Placental pericyte (primary cell): ENCODE results near the gene MARCHF9. TPM values are rescaled to one million over a fixed set of nuclear protein-coding genes. Genes with fewer than 3 reads are reported as not detected.

Experiments
- small RNA-seq: library from RNA; depleted of rRNA; stranded (forward); fragments of <200 nt; gene quantifications from one replicate; pipeline ENCODE3, GENCODE V24; 2012; ENCODE audit warnings: low replicate concordance
- total RNA-seq: library from RNA; depleted of rRNA; stranded (reverse); fragments of >200 nt; gene quantifications from 2 replicates; pipeline ENCODE4 v1.2.3, GENCODE V29; 2012

The MARCHF9 gene, protein sequence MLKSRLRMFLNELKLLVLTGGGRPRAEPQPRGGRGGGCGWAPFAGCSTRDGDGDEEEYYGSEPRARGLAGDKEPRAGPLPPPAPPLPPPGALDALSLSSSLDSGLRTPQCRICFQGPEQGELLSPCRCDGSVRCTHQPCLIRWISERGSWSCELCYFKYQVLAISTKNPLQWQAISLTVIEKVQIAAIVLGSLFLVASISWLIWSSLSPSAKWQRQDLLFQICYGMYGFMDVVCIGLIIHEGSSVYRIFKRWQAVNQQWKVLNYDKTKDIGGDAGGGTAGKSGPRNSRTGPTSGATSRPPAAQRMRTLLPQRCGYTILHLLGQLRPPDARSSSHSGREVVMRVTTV
- total RNA-seq, result 1.6 and 5.3 TPM in 2 replicates

DNA sequence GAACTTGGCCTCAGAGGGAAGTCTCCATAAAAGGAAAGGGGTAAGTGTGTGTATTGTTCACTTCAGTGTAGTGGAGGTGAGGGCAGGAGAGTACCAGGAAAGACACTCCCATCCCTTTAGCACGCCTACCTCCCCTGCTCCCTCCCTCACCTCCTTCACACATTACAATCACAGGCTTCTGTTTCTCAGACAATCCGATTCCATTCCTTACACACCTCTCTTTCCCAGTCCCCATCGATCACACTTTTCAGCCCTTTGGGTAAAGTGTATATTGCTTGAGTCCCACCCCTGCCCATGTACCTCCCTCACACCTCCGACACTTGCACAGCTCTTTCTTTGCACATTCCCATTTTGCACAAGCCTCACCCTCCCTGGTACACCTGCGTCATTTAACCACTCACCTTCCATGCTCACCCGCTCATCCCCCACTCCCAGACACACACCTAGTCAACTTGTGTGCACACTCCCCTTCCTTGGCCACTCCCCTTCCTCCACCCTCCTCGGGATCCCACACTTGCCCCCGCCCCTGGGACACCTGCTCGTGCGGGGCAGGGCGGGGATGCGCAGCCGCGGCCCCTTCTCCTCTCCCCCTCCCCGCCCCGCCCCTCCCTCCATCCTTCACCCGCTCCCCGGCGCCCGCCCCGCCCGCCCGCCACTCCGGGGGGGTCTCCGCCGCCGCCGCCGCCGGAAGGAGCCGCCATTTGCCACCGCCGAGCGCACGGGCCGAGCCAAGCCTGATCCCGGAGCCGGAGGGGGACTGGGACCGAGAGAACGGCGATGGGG, at the start of gene MARCHF9:
Gene MARCHF9 (plus strand): TSS at position 693 of the 783 bp plus-strand sequence. CDS start 426 bp downstream, outside the sequence.

DNA sequence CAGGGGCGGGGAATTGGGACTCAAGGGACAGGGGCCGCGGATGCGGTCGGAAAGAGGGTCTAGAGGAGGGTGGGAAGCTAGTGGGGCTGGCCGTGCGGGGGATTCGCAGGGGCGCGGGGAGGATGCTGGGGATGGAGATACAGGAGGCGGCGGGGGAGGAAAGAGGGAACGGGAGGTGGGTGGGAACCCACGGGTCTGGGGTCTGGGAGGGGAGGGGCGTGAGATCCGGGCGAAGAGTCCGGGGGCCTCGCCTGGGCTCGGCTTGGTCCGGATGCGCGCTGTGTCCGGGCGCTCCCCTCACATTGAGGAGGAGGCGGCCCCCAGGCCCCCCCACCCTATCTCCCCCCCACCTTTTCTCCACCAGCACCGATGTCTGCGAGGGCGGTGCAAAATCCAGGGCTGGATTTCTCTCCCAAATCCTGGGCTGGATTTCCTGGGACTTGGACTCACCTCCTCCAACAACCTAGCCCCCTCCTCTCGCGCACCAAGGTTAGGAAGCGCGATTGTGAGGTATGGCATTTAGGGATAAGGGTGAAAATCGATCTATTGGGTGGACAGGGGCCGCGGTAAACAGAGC, 16.2 kb upstream of the MARCHF9 start, which contains the start of gene AGAP2:
Gene AGAP2 (minus strand): TSS at position 82 of the 577 bp plus-strand sequence. CDS start 496 bp downstream, outside the sequence.

DNA sequence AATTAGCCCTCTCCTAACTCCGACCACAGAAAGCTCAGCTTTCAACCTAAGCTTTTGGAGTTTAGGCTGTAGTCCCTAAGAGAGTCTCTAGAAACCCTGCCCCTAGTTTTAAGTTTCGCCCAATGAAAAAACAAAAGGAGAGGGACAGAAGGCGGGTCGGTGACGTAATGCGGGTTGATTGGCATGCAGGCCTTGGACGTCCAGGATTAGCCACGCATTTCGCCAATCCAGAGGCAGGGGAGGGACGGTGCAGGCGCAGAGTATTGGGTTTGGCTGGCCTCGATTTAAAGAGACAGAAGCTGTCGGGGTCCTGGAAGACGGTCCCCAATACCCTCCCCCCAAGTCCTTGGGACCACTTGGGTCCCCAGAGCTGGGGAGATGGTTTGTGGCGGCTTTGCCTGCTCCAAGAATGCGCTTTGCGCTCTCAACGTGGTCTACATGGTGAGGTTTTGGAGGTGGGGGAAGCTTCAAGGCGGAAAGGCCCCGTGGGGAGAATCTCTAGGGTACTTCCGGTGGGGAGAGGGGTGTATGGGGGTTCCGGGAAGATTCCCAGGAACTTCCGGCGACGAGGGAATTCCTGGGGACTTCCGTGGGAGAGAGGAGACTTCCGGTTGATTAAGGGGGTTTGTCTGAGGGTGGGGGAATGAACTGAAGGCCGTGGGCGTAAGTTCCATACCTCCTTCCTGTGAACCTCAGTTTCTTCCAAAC, 10.0 kb upstream of the MARCHF9 start, which contains the start of gene TSPAN31:
Gene TSPAN31 (plus strand): TSS at position 263 of the 708 bp plus-strand sequence. CDS start 116 bp downstream, at position 379.

DNA sequence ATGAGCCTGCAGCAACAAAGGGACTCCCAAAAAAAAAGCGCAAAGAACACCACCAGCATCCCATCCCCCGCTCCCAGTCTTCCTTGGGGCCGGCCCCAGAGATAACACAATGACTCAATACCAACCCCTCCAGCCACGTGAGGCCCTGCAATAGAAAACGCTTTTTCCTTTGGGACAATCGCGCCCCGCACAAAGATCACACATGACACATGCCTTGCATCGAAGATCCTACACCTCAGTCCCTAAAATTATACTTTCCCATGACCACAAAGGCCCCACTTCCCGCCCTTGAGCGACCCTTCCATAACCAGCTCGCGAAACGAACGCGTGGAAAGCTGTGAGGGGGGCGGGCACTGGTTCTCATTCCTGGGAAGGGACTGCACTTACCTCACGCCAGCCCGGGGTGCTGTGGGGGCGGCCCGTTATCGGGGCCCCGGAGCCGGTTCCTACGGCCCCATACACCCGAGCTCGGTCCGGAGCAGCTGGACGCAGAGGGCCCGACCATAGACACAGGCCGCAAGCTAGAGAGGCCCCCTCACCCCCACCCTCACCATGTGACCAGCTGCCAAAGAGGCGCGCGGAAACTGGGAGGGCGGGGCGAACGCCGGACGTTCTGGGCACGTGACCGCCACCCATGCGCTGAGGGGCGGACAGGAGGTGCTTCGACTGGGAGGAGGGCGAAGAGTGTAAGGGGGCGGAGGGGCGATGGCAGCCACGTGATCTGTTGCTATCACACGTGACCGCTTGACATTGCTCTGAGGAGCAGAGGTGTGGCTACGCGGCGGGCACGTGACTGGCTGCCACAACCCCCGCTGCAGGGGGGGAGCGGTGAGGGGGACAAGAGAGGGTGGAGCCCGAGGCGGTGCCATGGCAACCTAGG, 2.9 kb upstream of the MARCHF9 start, which contains the start of gene CDK4:
Gene CDK4 (minus strand): TSS at position 523 of the 880 bp plus-strand sequence. CDS start 593 bp downstream, outside the sequence.

DNA sequence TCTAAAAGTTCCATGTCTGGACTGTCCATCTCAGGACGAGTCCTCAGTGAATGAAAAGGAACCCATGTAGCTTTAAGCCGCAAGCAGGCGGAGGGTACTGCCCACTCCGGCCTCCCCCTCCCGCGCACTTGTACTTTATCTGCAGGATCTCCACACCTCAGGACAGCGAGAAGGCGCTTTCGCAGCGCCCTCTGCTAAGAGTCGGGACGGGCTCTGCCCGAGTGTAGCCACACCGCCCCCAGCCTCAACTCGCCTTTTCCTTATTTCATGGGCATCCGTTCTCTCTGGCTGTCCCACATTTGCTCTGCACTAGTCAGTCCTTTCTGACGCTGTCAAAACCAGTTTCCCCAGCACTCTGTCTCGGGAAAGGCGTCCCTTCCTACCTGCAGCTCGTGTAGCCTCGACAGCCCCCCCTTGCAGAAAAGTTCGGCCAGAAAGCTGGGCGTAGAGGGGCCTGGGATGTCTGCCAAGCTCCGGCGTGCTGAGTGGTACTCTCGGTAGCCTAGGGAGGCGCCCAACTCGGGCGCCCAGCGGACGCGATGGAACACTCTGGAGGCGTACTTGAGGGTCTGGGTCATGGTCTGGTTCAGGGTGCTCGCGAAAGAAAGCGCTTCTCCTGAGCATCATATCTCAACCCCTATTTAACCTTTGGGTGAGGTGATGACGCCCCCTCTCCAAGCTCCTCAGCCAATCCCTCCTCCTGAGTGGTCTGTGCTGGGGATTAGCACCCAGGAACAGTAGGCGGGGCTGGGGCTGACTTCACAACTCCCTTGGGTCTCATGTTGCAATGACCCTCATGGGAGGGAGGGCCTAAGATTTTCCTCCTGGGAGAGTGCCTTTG, 11.8 kb downstream of the MARCHF9 start, which contains the start of gene CYP27B1:
Gene CYP27B1 (minus strand): TSS at position 615 of the 841 bp plus-strand sequence. CDS start 37 bp downstream, at position 578.

DNA sequence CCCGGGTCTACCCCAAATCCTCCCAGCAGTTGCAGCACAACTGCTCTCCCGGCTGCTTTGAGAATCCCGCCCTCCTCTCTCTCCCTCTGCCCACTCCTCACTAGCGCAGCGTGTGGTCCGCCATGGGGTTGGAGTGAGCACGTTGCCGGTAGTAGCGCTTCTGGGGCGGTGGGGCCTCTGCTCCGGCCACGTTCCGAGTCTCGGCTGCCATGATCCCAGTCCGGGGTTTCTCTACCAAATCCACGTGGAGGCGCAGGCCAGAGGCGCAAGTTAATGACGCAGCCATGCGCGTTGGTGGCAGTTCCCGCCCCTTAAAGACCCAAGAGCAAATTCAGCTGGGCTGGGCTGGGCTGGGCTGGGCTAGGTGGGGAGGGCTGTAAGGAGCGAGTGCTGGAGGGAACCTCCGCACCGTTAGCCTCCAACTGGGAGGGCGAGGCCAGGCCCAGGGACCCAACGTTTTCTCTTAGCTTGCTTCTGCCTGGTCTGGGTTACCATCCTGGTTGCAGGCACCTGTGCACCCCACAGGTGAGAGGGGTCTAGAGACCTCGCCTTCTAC, 17.0 kb downstream of the MARCHF9 start, which contains the start of gene METTL1:
Gene METTL1 (minus strand): TSS at position 233 of the 556 bp plus-strand sequence. CDS start 22 bp downstream, at position 211.

DNA sequence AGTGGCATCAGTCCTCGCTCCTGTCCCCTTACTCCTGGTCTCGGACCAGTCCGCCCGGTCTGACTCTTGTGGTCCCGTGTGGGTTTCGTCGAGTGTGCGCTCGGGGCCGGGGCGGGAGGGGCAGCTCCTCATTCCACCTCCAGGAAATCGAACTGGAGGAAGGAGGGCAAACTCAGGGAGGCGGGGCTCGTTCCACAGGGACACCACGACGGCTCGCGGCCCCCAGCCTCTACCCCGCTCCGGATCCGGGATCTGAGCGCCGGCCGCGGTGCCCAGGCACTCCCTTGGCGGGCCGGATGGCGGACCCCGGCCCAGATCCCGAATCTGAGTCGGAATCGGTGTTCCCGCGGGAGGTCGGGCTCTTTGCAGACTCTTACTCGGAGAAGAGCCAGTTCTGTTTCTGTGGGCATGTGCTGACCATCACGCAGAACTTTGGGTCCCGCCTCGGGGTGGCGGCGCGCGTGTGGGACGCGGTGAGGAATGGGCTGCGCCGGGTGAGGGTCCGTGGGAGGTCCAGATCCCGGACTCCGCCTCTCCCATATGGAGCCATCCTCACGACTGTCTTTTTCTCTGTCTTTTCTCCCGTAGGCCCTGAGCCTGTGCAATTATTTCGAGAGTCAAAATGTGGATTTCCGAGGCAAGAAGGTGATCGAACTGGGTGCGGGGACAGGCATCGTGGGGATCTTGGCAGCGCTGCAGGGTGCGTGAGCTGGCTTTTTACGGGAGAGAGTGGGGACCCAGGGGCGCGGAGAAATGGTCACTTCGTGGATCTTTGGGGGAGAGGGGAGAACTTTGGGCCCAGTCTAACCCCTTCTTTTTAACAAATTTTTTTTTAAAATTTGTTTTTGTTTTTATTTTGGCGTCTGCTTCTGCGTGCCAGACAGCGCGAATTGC, 17.8 kb downstream of the MARCHF9 start, which contains the start of gene EEF1AKMT3:
Gene EEF1AKMT3 (plus strand): TSS at position 186 of the 894 bp plus-strand sequence. CDS start 111 bp downstream, at position 297.

DNA sequence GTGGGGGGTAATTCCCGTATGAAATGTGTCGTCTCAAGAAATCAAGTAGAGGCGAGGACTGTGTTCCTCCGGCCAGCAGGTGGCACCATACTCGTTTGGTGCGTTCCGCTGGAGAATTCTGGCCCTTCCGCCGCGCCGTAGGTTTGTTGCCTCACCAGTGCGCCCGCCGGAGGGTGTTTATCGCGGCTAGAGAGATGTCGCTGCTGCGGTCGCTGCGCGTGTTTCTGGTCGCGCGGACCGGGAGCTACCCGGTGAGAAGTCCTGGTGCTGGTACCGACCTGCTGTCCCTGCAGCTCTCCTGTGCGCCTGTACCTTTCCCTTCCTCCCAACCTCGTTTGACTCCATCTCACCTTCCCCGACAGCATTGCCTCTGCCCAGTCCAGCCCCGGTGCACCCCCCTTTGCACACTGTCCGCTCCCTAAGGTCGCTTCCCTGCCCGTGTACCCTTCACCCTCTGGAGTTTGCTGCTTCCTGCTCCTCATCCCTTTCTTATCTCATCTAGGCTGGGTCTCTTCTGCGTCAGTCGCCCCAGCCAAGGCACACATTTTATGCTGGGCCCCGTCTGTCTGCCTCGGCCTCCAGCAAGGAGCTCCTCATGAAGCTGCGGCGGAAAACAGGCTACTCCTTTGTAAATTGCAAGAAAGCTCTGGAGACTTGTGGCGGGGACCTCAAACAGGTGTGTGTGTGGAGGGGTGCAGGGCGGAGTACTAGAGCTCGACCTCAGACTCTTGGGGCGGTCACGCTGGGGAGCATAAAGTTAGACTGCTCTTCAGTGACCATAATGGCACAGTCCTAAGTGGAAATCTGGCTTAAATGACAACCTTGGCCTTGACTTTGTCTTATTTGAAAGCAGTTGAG, 27.9 kb downstream of the MARCHF9 start, which contains the start of gene TSFM:
Gene TSFM (plus strand): TSS at position 180 of the 858 bp plus-strand sequence. CDS start 15 bp downstream, at position 195.

Small RNA genes lying within 50 kb of the gene (small RNA-seq; reads per million reads assigned to genes)
- gene RNU6-1083P, result not detected

Other genes starting within 250 kb of the MARCHF9 start
- 12.7 and 433 TPM in 2 replicates for gene DDIT3, start 234.6 kb upstream of the MARCHF9 start, total RNA-seq
- gene MBD6, start 232.3 kb upstream of the MARCHF9 start, total RNA-seq, result 7.0 and 12.5 TPM in 2 replicates
- 106 and 107 TPM in 2 replicates for gene DCTN2, start 207.9 kb upstream of the MARCHF9 start, total RNA-seq
- under 0.01 and 0.14 TPM in 2 replicates for gene KIF5A, start 205.1 kb upstream of the MARCHF9 start, total RNA-seq
- gene PIP4K2C, start 163.9 kb upstream of the MARCHF9 start, total RNA-seq, result 30.6 and 31.4 TPM in 2 replicates
- gene DTX3, start 150.3 kb upstream of the MARCHF9 start, total RNA-seq, result 21.2 and 22.5 TPM in 2 replicates
- 9.0 and 9.8 TPM in 2 replicates for gene ARHGEF25, start 143.7 kb upstream of the MARCHF9 start, total RNA-seq
- gene B4GALNT1, start 121.9 kb upstream of the MARCHF9 start, total RNA-seq, result 2.8 and 5.3 TPM in 2 replicates
- 113 and 651 TPM in 2 replicates for gene OS9, start 61.0 kb upstream of the MARCHF9 start, total RNA-seq
- gene AGAP2, start 16.4 kb upstream of the MARCHF9 start, total RNA-seq, result 0.22 and 0.29 TPM in 2 replicates
- 34.6 and 44.8 TPM in 2 replicates for gene TSPAN31, start 10.1 kb upstream of the MARCHF9 start, total RNA-seq
- 301 and 304 TPM in 2 replicates for gene CDK4, start 2.8 kb upstream of the MARCHF9 start, total RNA-seq
- 1.1 and 2.3 TPM in 2 replicates for gene CYP27B1, start 12.0 kb downstream of the MARCHF9 start, total RNA-seq
- 12.5 and 12.7 TPM in 2 replicates for gene METTL1, start 17.0 kb downstream of the MARCHF9 start, total RNA-seq
- 8.9 and 9.4 TPM in 2 replicates for gene EEF1AKMT3, start 17.5 kb downstream of the MARCHF9 start, total RNA-seq
- gene TSFM, start 27.7 kb downstream of the MARCHF9 start, total RNA-seq, result 18.2 and 19.5 TPM in 2 replicates
- gene AVIL, start 63.6 kb downstream of the MARCHF9 start, total RNA-seq, result 1.3 and 3.1 TPM in 2 replicates
- gene CTDSP2, start 91.6 kb downstream of the MARCHF9 start, total RNA-seq, result 102 and 186 TPM in 2 replicates
- gene ATP23, start 186.5 kb downstream of the MARCHF9 start, total RNA-seq, result 0.66 and 5.9 TPM in 2 replicates